H1 (cell line): Measurements from ENCODE around the gene POU5F1. TPM values are rescaled to one million over a fixed set of nuclear protein-coding genes. Genes with fewer than 3 reads are reported as not detected.
"Not testable (repeated sequence)": the region's sequence is repeated elsewhere in the genome, so short reads cannot be mapped to it uniquely, and the experiment has no call there.

Experiments
- CTCF ChIA-PET: fragments of 300-600 bp; sonication (Branson Sonifier 250); formaldehyde crosslinking; loops from one replicate; lab custom pipeline; 2021; ENCODE audit not compliant: partially characterized antibody; lab: Charles Lee
- POLR2A ChIA-PET: fragments of 300-600 bp; sonication (Branson Sonifier 250); formaldehyde crosslinking; loops from one replicate; lab custom pipeline; 2021; ENCODE audit warnings: inconsistent platforms; ENCODE audit not compliant: partially characterized antibody; lab: Charles Lee
- DNase-seq, 2 experiments: peaks; one replicate each; pipeline versions ENCODE4 v3.0.0 to v3.0.0-alpha.2; 2010 to 2022; ENCODE audit warnings: low spot score in 2 of 2, low read depth in 1 of 2, mixed read lengths in 1 of 2
- FAIRE-seq: peaks from 2 replicates; lab custom pipeline; 2011; peaks lifted over from hg19 to GRCh38; lab: Jason Lieb, UNC
- H2AFZ ChIP-seq: 2 replicates; pipeline ENCODE4 v1.8.1; 2012; ENCODE audit warnings: low read length, inconsistent platforms
- H2AK5ac ChIP-seq: 2 replicates; pipeline ENCODE4 v1.6.1; 2013; ENCODE audit warnings: low read depth, low read length
- H2BK120ac ChIP-seq: replicated peaks from 2 replicates; pipeline ENCODE3; 2013; ENCODE audit warnings: low read depth, low read length, inconsistent platforms
- H2BK12ac ChIP-seq: 2 replicates; pipeline ENCODE4 v1.6.1; 2013; ENCODE audit warnings: low read depth, low read length
- H2BK15ac ChIP-seq: 2 replicates; pipeline ENCODE4 v1.6.1; 2013; ENCODE audit warnings: low read length
- H2BK20ac ChIP-seq: 2 replicates; pipeline ENCODE4 v1.6.1; 2013; ENCODE audit warnings: low read length
- H2BK5ac ChIP-seq: 2 replicates; pipeline ENCODE4 v1.6.1; 2013; ENCODE audit warnings: low read depth, low read length
- H3K14ac ChIP-seq: 2 replicates; pipeline ENCODE4 v1.6.1; 2013; ENCODE audit warnings: inconsistent platforms; ENCODE audit not compliant: insufficient read length
- H3K18ac ChIP-seq: 2 replicates; pipeline ENCODE4 v1.6.1; 2013; ENCODE audit warnings: low read length; ENCODE audit errors: extremely low read depth
- H3K23ac ChIP-seq: 2 replicates; pipeline ENCODE4 v1.6.1; 2013; ENCODE audit warnings: inconsistent platforms; ENCODE audit not compliant: insufficient read length
- H3K23me2 ChIP-seq: 2 replicates; pipeline ENCODE4 v1.6.1; 2013; ENCODE audit warnings: low read depth, low read length
- H3K27ac ChIP-seq: 2 replicates; pipeline ENCODE4 v1.6.1; 2011; ENCODE audit warnings: low read depth, low read length, inconsistent platforms
- H3K27me3 ChIP-seq, 4 experiments: replicated peaks in 1 of 4; 1 replicate in 1 of 4; 2 replicates in 3 of 4; pipeline versions ENCODE4 v1.6.1 to v1.8.1; 2011 to 2013; ENCODE audit warnings: low read length in 3 of 4, mild to moderate bottlenecking in 3 of 4, inconsistent platforms in 2 of 4, mixed read lengths in 2 of 4, moderate library complexity in 1 of 4; ENCODE audit not compliant: control insufficient read depth in 3 of 4, insufficient read depth in 3 of 4; ENCODE audit errors: extremely low read depth in 1 of 4
- H3K36me3 ChIP-seq, 4 experiments: 2 replicates each; pipeline versions ENCODE4 v1.6.1 to v1.8.1; 2011 to 2013; ENCODE audit warnings: mild to moderate bottlenecking in 4 of 4, low read length in 3 of 4, moderate library complexity in 2 of 4, control low read depth in 1 of 4, inconsistent platforms in 1 of 4; ENCODE audit not compliant: insufficient read depth in 4 of 4, control insufficient read depth in 2 of 4
- H3K4ac ChIP-seq: replicated peaks from 2 replicates; pipeline ENCODE3; 2013; ENCODE audit warnings: low read length, low read depth, mixed read lengths, inconsistent platforms; ENCODE audit not compliant: insufficient read length
- H3K4me1 ChIP-seq, 4 experiments: replicated peaks in 1 of 4; 1 replicate in 1 of 4; 2 replicates in 3 of 4; pipeline versions ENCODE4 v1.6.1 to v1.8.1; 2011 to 2013; ENCODE audit warnings: low read length in 3 of 4, inconsistent platforms in 2 of 4, mixed read lengths in 1 of 4; ENCODE audit not compliant: insufficient read depth in 4 of 4, control insufficient read depth in 3 of 4
- H3K4me2 ChIP-seq, 2 experiments: 2 replicates each; pipeline versions ENCODE4 v1.6.1 to v1.8.1; 2011 to 2013; ENCODE audit warnings: low read depth in 2 of 2, low read length in 2 of 2, control low read depth in 1 of 2, inconsistent platforms in 1 of 2, mild to moderate bottlenecking in 1 of 2; ENCODE audit not compliant: insufficient read depth in 1 of 2
- H3K4me3 ChIP-seq, 4 experiments: fragments of 200-600, 300-600 bp in 1 of 4; sonication (generic), shearing (Covaris generic), sonication (Bioruptor Twin) in 1 of 4; 2 replicates each; pipeline versions ENCODE4 v1.5.1 to v1.8.1; 2011 to 2016; ENCODE audit warnings: low read length in 4 of 4, low read depth in 3 of 4, control low read depth in 2 of 4, inconsistent platforms in 2 of 4, mild to moderate bottlenecking in 2 of 4, mixed read lengths in 1 of 4, moderate library complexity in 1 of 4; ENCODE audit not compliant: insufficient read depth in 2 of 4; ENCODE audit errors: extremely low read depth in 1 of 4
- H3K56ac ChIP-seq: replicated peaks from 2 replicates; pipeline ENCODE3; 2013; ENCODE audit warnings: low read depth, mild to moderate bottlenecking, mixed read lengths, low read length, inconsistent platforms; ENCODE audit not compliant: insufficient read length
- H3K79me1 ChIP-seq: 2 replicates; pipeline ENCODE4 v1.6.1; 2013; ENCODE audit warnings: low read depth, low read length, control low read depth
- H3K79me2 ChIP-seq, 2 experiments: 2 replicates each; pipeline versions ENCODE4 v1.6.1 to v1.8.1; 2012 to 2013; ENCODE audit warnings: low read length in 2 of 2, mild to moderate bottlenecking in 2 of 2, inconsistent platforms in 1 of 2; ENCODE audit not compliant: insufficient read depth in 2 of 2, control insufficient read depth in 1 of 2
- H3K9ac ChIP-seq, 4 experiments: replicated peaks in 1 of 4; 1 replicate in 1 of 4; 2 replicates in 3 of 4; pipeline versions ENCODE4 v1.6.1 to v1.8.1; 2011 to 2013; ENCODE audit warnings: low read depth in 3 of 4, low read length in 3 of 4, control low read depth in 2 of 4, mild to moderate bottlenecking in 2 of 4, moderate library complexity in 2 of 4, inconsistent platforms in 1 of 4; ENCODE audit errors: extremely low read depth in 1 of 4
- H3K9me3 ChIP-seq, 2 experiments: 2 replicates each; pipeline versions ENCODE4 v1.6.1 to v1.8.1; 2012 to 2013; ENCODE audit warnings: mild to moderate bottlenecking in 2 of 2, moderate library complexity in 2 of 2, control low read depth in 1 of 2, inconsistent platforms in 1 of 2, low read depth in 1 of 2, low read length in 1 of 2, mixed read lengths in 1 of 2; ENCODE audit not compliant: insufficient read depth in 2 of 2
- H4K20me1 ChIP-seq, 2 experiments: replicated peaks in 1 of 2; 2 replicates each; pipeline versions ENCODE3 to v1.8.1; 2011 to 2013; ENCODE audit warnings: inconsistent platforms in 2 of 2, low read length in 2 of 2, mild to moderate bottlenecking in 1 of 2; ENCODE audit not compliant: insufficient read depth in 2 of 2, control insufficient read depth in 1 of 2
- H4K5ac ChIP-seq: 2 replicates; pipeline ENCODE4 v1.6.1; 2013; ENCODE audit warnings: low read length, low read depth, mixed read lengths, inconsistent platforms; ENCODE audit not compliant: insufficient read length
- H4K8ac ChIP-seq: 2 replicates; pipeline ENCODE4 v1.8.0; 2013; ENCODE audit warnings: mild to moderate bottlenecking, moderate library complexity, low read length, inconsistent platforms; ENCODE audit not compliant: insufficient read depth; ENCODE audit errors: extremely low read depth
- H4K91ac ChIP-seq: replicated peaks from 2 replicates; pipeline ENCODE3; 2013; ENCODE audit warnings: low read length, mixed read lengths, inconsistent platforms; ENCODE audit not compliant: insufficient read length
- WGBS, 2 experiments: shearing (Covaris generic) in 1 of 2; methylation state at CpG; one replicate each; pipeline versions ENCODE4 v1.1.6 to v1.1.7; 2013 to 2015; ENCODE audit warnings: low lambda C conversion rate in 2 of 2, mixed read lengths in 2 of 2, inconsistent platforms in 1 of 2, low coverage in 1 of 2, missing lambda C conversion rate in 1 of 2; ENCODE audit not compliant: insufficient replicate concordance in 2 of 2, insufficient coverage in 1 of 2, insufficient read length in 1 of 2; ENCODE audit errors: extremely low coverage in 1 of 2, missing lambda C conversion rate in 1 of 2; 5-methylcytosine and 5-hydroxymethylcytosine counted together
- polyA plus RNA-seq, 7 experiments: library from polyadenylated mRNA; depleted of rRNA in 3 of 7; stranded (reverse) in 5 of 7; unstranded in 2 of 7; fragments of >200 nt in 5 of 7; fragments of 200-250 nt in 2 of 7; gene quantifications; 1 replicate in 5 of 7; 2 replicates in 1 of 7; 4 replicates in 1 of 7; pipeline versions ENCODE4 v1.2.1 to v1.2.3, GENCODE V29; 2011 to 2013; ENCODE audit warnings: missing spikeins in 2 of 7, mixed read lengths in 2 of 7
- total RNA-seq: library from RNA; stranded (reverse); fragmentation: NEBNext Ultra II Directional; extraction: Animal tissue kit (Norgen Biotek cat#: 25700); gene quantifications from 2 replicates; pipeline ENCODE4 v1.2.1, GENCODE V29; 2021

POU5F1 gene
- total and polyA plus RNA-seq, 2 of the 8 experiments (the other 6 are each of a cell fraction or from before 2014, with no cell fraction given), result 2,437 to 2,526 TPM

DNA sequence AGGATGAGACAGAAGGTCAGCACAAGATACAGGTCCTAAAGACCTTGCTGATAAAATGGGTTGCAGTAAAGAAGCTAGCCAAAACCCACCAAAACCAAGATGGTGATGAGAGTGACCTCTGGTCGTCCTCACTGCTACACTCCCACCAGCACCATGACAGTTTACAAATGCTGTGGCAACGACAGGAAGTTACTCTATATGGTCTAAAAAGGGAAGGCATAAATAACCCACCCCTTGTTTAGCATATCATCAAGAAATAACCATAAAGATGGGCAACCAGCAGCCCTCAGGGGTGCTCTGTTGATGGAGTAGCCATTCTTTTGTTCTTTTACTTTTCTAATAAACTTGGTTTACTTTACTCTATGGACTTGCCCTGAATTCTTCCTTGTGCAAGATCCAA is 44.7 kb upstream of the POU5F1 start:
- FAIRE-seq, H3K23me2 ChIP-seq, H3K9me3 ChIP-seq, H3K18ac ChIP-seq, H4K5ac ChIP-seq, H3K4me1 ChIP-seq, DNase-seq, H3K36me3 ChIP-seq, H4K91ac ChIP-seq, H3K27ac ChIP-seq, H4K20me1 ChIP-seq, H3K79me1 ChIP-seq, POLR2A ChIA-PET, H2BK15ac ChIP-seq, H3K4me2 ChIP-seq, H2AK5ac ChIP-seq, H3K23ac ChIP-seq, H2BK20ac ChIP-seq, H3K27me3 ChIP-seq, H4K8ac ChIP-seq, H2BK12ac ChIP-seq, H3K14ac ChIP-seq, H3K9ac ChIP-seq, H2BK5ac ChIP-seq, CTCF ChIA-PET, H2AFZ ChIP-seq, H3K56ac ChIP-seq, H2BK120ac ChIP-seq, H3K4ac ChIP-seq, H3K4me3 ChIP-seq, H3K79me2 ChIP-seq: not testable (repeated sequence)
- 89% methylated on average over 2 of the region's 2 CpGs; no CpG with 5 or more reads in 1 of the 2 experiments for WGBS, 2 experiments
